Fibroblast of pulmonary artery (primary cell): ENCODE measurements around the gene PHLDB2.

Experiments used
- DNase-seq: peaks from one replicate; pipeline ENCODE4 v3.0.0-alpha.2; 2010; ENCODE audit warnings: low read depth
- H3K4me3 ChIP-seq: replicated peaks from 2 replicates; pipeline ENCODE4 v1.5.1; 2011; ENCODE audit warnings: low read depth, mild to moderate bottlenecking, control low read depth, low read length, moderate library complexity
- CTCF ChIP-seq: IDR thresholded peaks from 2 replicates; pipeline ENCODE4 v1.5.1; 2011; ENCODE audit warnings: mild to moderate bottlenecking, control low read depth, low read length, inconsistent platforms; ENCODE audit errors: missing control alignments

Gene PHLDB2

GRCh38 chr3:112009670-112010069 lies 150.6 kb downstream of the PHLDB2 start:
- TF ChIP-seq CTCF = no peak
- H3K4me3 ChIP-seq = no peak overlapping the region
- DNase-seq = no peak

GRCh38 chr3:112010636-112011035 lies 151.6 kb downstream of the PHLDB2 start:
- no peak for TF ChIP-seq CTCF
- no peak for DNase-seq
- H3K4me3 ChIP-seq = no peak overlapping the region

GRCh38 chr3:112011376-112011940 lies 152.4 kb downstream of the PHLDB2 start:
- H3K4me3 ChIP-seq = no peak overlapping the region
- TF ChIP-seq CTCF = no peak
- DNase-seq = no peak

GRCh38 chr3:112012205-112012992 lies 153.3 kb downstream of the PHLDB2 start:
- no peak overlapping the region for H3K4me3 ChIP-seq
- TF ChIP-seq CTCF = no peak
- no peak for DNase-seq

- TF ChIP-seq CTCF = peak; percentile 74
- peak; percentile 85 for DNase-seq
- no peak overlapping the region for H3K4me3 ChIP-seq
Observed at GRCh38 chr3:112013058-112013783, 154.2 kb downstream of the PHLDB2 start.

- no peak overlapping the region for H3K4me3 ChIP-seq
- no peak for TF ChIP-seq CTCF
- DNase-seq = no peak
Observed at GRCh38 chr3:112013784-112014143, 154.7 kb downstream of the PHLDB2 start.
